Common myeloid progenitor, CD34-positive (primary cell): ENCODE data around the gene SAMD11.
"Not testable (repeated sequence)": the region's sequence is repeated elsewhere in the genome, so short reads cannot be mapped to it uniquely, and the experiment has no call there.

Experiments used
- CTCF ChIA-PET: fragments of 350-600 bp; sonication (Branson Sonifier 250); formaldehyde crosslinking; loops from one replicate; lab custom pipeline; 2021; ENCODE audit warnings: antibody characterized with exemption; lab: Charles Lee
- POLR2A ChIA-PET: fragments of 350-600 bp; sonication (Branson Sonifier 250); formaldehyde crosslinking; loops from one replicate; lab custom pipeline; 2021; ENCODE audit warnings: antibody characterized with exemption; lab: Charles Lee
- DNase-seq, 3 donors: peaks; one replicate each; pipeline versions ENCODE4 v3.0.0 to v3.0.0-alpha.2; 2013
- H3K27ac ChIP-seq, 2 experiments: 1 replicate in 1 of 2; 2 replicates in 1 of 2; pipeline ENCODE4 v1.7.0; 2013; ENCODE audit warnings: inconsistent platforms in 2 of 2, low read length in 2 of 2, mild to moderate bottlenecking in 2 of 2, low read depth in 1 of 2, moderate library complexity in 1 of 2; ENCODE audit not compliant: severe bottlenecking in 2 of 2, insufficient read depth in 1 of 2, poor library complexity in 1 of 2
- H3K27me3 ChIP-seq, 5 experiments: replicated peaks in 2 of 5; 1 replicate in 3 of 5; 2 replicates in 2 of 5; pipeline versions ENCODE4 v1.6.1 to v1.7.0; 2013; ENCODE audit warnings: low read length in 4 of 5, mild to moderate bottlenecking in 2 of 5, moderate library complexity in 2 of 5, inconsistent platforms in 1 of 5; ENCODE audit not compliant: insufficient read depth in 5 of 5, control insufficient read depth in 4 of 5
- H3K36me3 ChIP-seq, 4 experiments: 1 replicate in 2 of 4; 2 replicates in 2 of 4; pipeline versions ENCODE4 v1.6.1 to v1.7.0; 2013; ENCODE audit warnings: low read length in 3 of 4, control low read depth in 1 of 4, mild to moderate bottlenecking in 1 of 4; ENCODE audit not compliant: control insufficient read depth in 4 of 4, insufficient read depth in 4 of 4
- H3K4me1 ChIP-seq, 4 experiments: 1 replicate in 3 of 4; 2 replicates in 1 of 4; pipeline versions ENCODE4 v1.6.1 to v1.7.1; 2013; ENCODE audit warnings: low read length in 3 of 4, mild to moderate bottlenecking in 3 of 4, control low read depth in 1 of 4, inconsistent platforms in 1 of 4, moderate library complexity in 1 of 4; ENCODE audit not compliant: control insufficient read depth in 4 of 4, insufficient read depth in 4 of 4; ENCODE audit errors: control extremely low read depth in 1 of 4
- H3K4me3 ChIP-seq, 7 experiments: 1 replicate in 4 of 7; 2 replicates in 3 of 7; pipeline versions ENCODE4 v1.5.1 to v1.7.0; 2013; ENCODE audit warnings: mild to moderate bottlenecking in 7 of 7, low read length in 6 of 7, moderate library complexity in 6 of 7, inconsistent platforms in 2 of 7, low read depth in 2 of 7, control low read depth in 1 of 7; ENCODE audit not compliant: insufficient read depth in 4 of 7, control insufficient read depth in 1 of 7; ENCODE audit errors: extremely low read depth in 1 of 7
- H3K9me3 ChIP-seq, 5 experiments: 1 replicate in 4 of 5; 2 replicates in 1 of 5; pipeline versions ENCODE4 v1.6.1 to v1.7.1; 2013; ENCODE audit warnings: low read length in 4 of 5, mild to moderate bottlenecking in 2 of 5, inconsistent platforms in 1 of 5, low read depth in 1 of 5, moderate library complexity in 1 of 5; ENCODE audit not compliant: control insufficient read depth in 4 of 5, insufficient read depth in 2 of 5; ENCODE audit errors: control extremely low read depth in 1 of 5
- WGBS: methylation state at CpG from one replicate; pipeline ENCODE4 v1.1.5; 2013; ENCODE audit not compliant: insufficient coverage; 5-methylcytosine and 5-hydroxymethylcytosine counted together

Gene SAMD11

DNA sequence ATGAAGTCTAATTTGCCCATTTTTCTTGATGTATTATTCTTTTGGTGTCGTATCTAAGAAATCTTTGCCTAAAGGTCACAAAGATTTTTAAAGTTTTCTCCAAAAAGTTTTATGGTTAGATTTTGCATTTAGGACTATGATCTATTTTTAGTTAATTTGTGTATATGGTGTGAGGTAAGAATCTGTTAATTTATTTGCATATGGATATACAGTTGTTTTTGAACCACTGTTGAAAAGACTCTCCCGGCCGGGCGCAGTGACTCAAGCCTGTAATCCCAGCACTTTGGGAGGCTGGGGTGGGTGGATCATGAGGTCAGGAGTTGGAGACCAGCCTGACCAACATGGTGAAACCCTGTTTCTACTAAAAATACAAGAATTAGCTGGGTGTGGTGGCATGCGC, 64.3 kb downstream of the SAMD11 start:
- CTCF ChIA-PET, result interaction anchor here (1.1 kb wide), 1 partner anchor 9 kb away, joined by 3 read pairs; no protein-coding TSS in a partner anchor
- 93% methylated on average over 4 of the region's 5 CpGs for WGBS
- H3K9me3 ChIP-seq, result peaks cover 0 to 13% (median 3%) of the 10 kb centered on the region in 5 experiments
- H3K27me3 ChIP-seq, result peaks cover 0 to 49% (median 10%) of the 10 kb centered on the region in 5 experiments
- H3K4me3 ChIP-seq, POLR2A ChIA-PET, H3K4me1 ChIP-seq, H3K36me3 ChIP-seq, DNase-seq, H3K27ac ChIP-seq: not testable (repeated sequence)

GRCh38 chr1:991275-991674, 67.6 kb downstream of the SAMD11 start:
- H3K36me3 ChIP-seq, H3K27ac ChIP-seq, DNase-seq, POLR2A ChIA-PET, H3K4me3 ChIP-seq, H3K4me1 ChIP-seq: not testable (repeated sequence)
- CTCF ChIA-PET, result interaction anchor here (1.0 to 6.5 kb wide), 4 partner anchors 9 to 73 kb away, joined by 4 to 58 read pairs (median 8); partner anchors contain the start of gene PERM1
- Histone ChIP-seq H3K27me3 (peaks cover 0 to 49% (median 3%) of the 10 kb centered on the region in 5 experiments), H3K9me3 (peaks cover 0 to 16% (median 3%) of the 10 kb centered on the region in 5 experiments)
- WGBS, result 100% methylated on average over 3 of the region's 6 CpGs

DNA sequence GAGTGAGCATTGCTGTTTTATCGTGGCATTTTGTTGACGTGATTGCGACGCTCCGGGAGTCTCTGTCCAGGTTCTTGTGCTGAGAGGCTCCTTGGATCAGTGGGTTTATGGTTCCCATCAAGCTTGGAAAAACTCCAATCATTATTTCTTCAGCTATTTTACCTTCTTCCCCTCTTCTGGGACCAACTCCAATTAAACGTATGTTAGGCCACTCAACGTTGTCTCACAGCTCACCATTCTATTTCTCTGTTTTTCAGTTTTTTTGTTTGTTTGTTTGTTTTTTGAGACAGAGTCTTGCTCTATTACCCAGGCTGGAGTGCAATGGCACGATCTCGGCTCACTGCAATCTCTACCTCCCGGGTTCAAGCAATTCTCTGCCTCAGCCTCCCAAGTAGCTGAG, 68.2 kb downstream of the SAMD11 start:
- Histone ChIP-seq H3K27me3 (peaks cover 0 to 46% (median 3%) of the 10 kb centered on the region in 5 experiments), H3K36me3 (no peaks in the 10 kb centered on the region), H3K27ac (no peak overlapping the region), H3K4me1 (peaks cover 0 to 6% (median 5%) of the 10 kb centered on the region in 4 experiments), H3K9me3 (peaks cover 0 to 16% (median 3%) of the 10 kb centered on the region in 5 experiments), H3K4me3 (no peak overlapping the region)
- CTCF ChIA-PET, result interaction anchor here (1.0 to 6.5 kb wide), 3 partner anchors 10 to 72 kb away, joined by 4 to 58 read pairs (median 7); partner anchors contain the start of gene PERM1
- 97% methylated on average over 7 of the region's 10 CpGs for WGBS
- POLR2A ChIA-PET, result no interaction called here
- no peak for DNase-seq

GRCh38 chr1:992362-992761, 68.6 kb downstream of the SAMD11 start:
- ChIA-PET CTCF (interaction anchor here (0.9 to 6.5 kb wide), 4 partner anchors 10 to 72 kb away, joined by 3 to 58 read pairs (median 6); partner anchors contain the start of gene PERM1), POLR2A (no interaction called here)
- Histone ChIP-seq H3K27me3 (peaks cover 0 to 51% (median 5%) of the 10 kb centered on the region in 5 experiments), H3K9me3 (peaks cover 0 to 16% (median 3%) of the 10 kb centered on the region in 5 experiments), H3K27ac (no peak overlapping the region), H3K4me1 (peaks cover 0 to 6% (median 5%) of the 10 kb centered on the region in 4 experiments), H3K4me3 (no peak overlapping the region), H3K36me3 (no peaks in the 10 kb centered on the region)
- 100% methylated on average over 1 of the region's 7 CpGs for WGBS
- DNase-seq, result no peak

- ChIA-PET POLR2A (interaction anchor here (1.0 kb wide), 1 partner anchor 20 kb away, joined by 3 read pairs; the partner anchor contains the start of gene ISG15), CTCF (interaction anchor here (0.7 to 6.5 kb wide), 4 partner anchors 9 to 71 kb away, joined by 3 to 58 read pairs (median 4); partner anchors contain the start of gene PERM1)
- Histone ChIP-seq H3K4me1 (peaks cover 0 to 12% (median 11%) of the 10 kb centered on the region in 4 experiments), H3K9me3 (peaks cover 0 to 16% (median 3%) of the 10 kb centered on the region in 5 experiments), H3K27ac (no peak overlapping the region), H3K36me3 (no peaks in the 10 kb centered on the region), H3K4me3 (no peak overlapping the region), H3K27me3 (peaks cover 0 to 61% (median 7%) of the 10 kb centered on the region in 5 experiments)
- 72% methylated on average over 4 of the region's 15 CpGs for WGBS
- peak in 1 of 3 donors; percentile 10 for DNase-seq
These were observed 69.8 kb downstream of the SAMD11 start for GRCh38 chr1:993379-993995.
